K562 (cell line): ENCODE data around the gene LAGE3. TPM values are rescaled to one million over a fixed set of nuclear protein-coding genes. Genes with fewer than 3 reads are reported as not detected.

Source experiments
- CBX8 ChIP-seq: fragments of 200-600 bp; sonication (generic); IDR thresholded peaks from 2 replicates; pipeline ENCODE4 v1.6.1; 2012; ENCODE audit warnings: borderline replicate concordance, mixed run types, low read depth, mild to moderate bottlenecking, moderate library complexity, mixed read lengths, low read length, control low read depth, inconsistent platforms; ENCODE audit not compliant: poor library complexity, severe bottlenecking; ENCODE audit errors: extremely low read depth
- CHAMP1 ChIP-seq: fragments of 450-650 bp; IDR thresholded peaks from 2 replicates; pipeline ENCODE4 v1.6.1; 2016; ENCODE audit warnings: mild to moderate bottlenecking
- CREBBP ChIP-seq: IDR thresholded peaks from one replicate; pipeline ENCODE4 v1.6.1; 2012; ENCODE audit warnings: low read depth, mild to moderate bottlenecking, control low read depth, inconsistent platforms, low read length
- FOXA3 ChIP-seq, 2 experiments: fragments of 450-650 bp in 1 of 2; sonication (generic) in 1 of 2; formaldehyde crosslinking; IDR thresholded peaks in 1 of 2; conservative IDR thresholded peaks in 1 of 2; 2 replicates each; pipeline versions ENCODE4 v1.4.0 to v1.8.0; 2020 to 2022; ENCODE audit warnings: mild to moderate bottlenecking in 2 of 2, missing genetic modification reagents in 1 of 2
- HDAC3 ChIP-seq: fragments of 450-650 bp; IDR thresholded peaks from 2 replicates; pipeline ENCODE4 v1.6.1; 2018; ENCODE audit warnings: borderline replicate concordance, mild to moderate bottlenecking, moderate library complexity; ENCODE audit not compliant: partially characterized antibody
- HMBOX1 ChIP-seq: sonication (generic); IDR thresholded peaks from 2 replicates; pipeline ENCODE4 v1.6.1; 2016
- HOXB6 ChIP-seq: fragments of 250-450 bp; sonication (Bioruptor Pico); IDR thresholded peaks from 2 replicates; pipeline ENCODE4 v1.5.1; 2022; ENCODE audit warnings: mild to moderate bottlenecking, borderline replicate concordance
- MCM7 ChIP-seq, 2 experiments: fragments of 450-650 bp; IDR thresholded peaks; 2 replicates each; pipeline ENCODE4 v1.6.1; 2016 to 2018
- MECOM ChIP-seq: fragments of 250-450 bp; sonication (Bioruptor Pico); IDR thresholded peaks from 2 replicates; pipeline ENCODE4 v1.8.0; 2022; ENCODE audit warnings: inconsistent platforms
- NELFE ChIP-seq: IDR thresholded peaks from 2 replicates; pipeline ENCODE4 v1.6.1; 2011; ENCODE audit warnings: mild to moderate bottlenecking; ENCODE audit not compliant: insufficient read depth, insufficient read length
- PHB ChIP-seq: fragments of 250-450 bp; sonication (Bioruptor Pico); IDR thresholded peaks from 2 replicates; pipeline ENCODE4 v1.5.0; 2021
- PRPF4 ChIP-seq: fragments of 200-400 bp; formaldehyde crosslinking; IDR thresholded peaks from one replicate; pipeline ENCODE4 v1.6.1; 2017; ENCODE audit warnings: low read length, low read depth, mild to moderate bottlenecking; ENCODE audit not compliant: insufficient read depth, poor library complexity, severe bottlenecking
- SMARCB1 ChIP-seq: IDR thresholded peaks from 2 replicates; pipeline ENCODE4 v1.6.1; 2011; ENCODE audit warnings: improper control_type of control experiment, low read depth; ENCODE audit not compliant: insufficient read length
- SPI1 ChIP-seq: IDR thresholded peaks from 2 replicates; pipeline ENCODE4 v1.6.1; 2011; ENCODE audit warnings: low read depth, low read length, control low read depth, borderline replicate concordance
- STAT6 ChIP-seq: sonication (generic); formaldehyde crosslinking; IDR thresholded peaks from 2 replicates; pipeline ENCODE4 v1.8.1; 2023; ENCODE audit warnings: mild to moderate bottlenecking, missing genetic modification reagents
- ZBTB43 ChIP-seq: sonication (generic); formaldehyde crosslinking; IDR thresholded peaks from 2 replicates; pipeline ENCODE4 v1.8.0; 2023; ENCODE audit warnings: mild to moderate bottlenecking, missing genetic modification reagents
- ZFP1 ChIP-seq: fragments of 450-650 bp; formaldehyde crosslinking; IDR thresholded peaks from 2 replicates; pipeline ENCODE4 v1.4.0; 2020; ENCODE audit warnings: mild to moderate bottlenecking, mixed read lengths
- ZNF124 ChIP-seq: sonication (generic); formaldehyde crosslinking; IDR thresholded peaks from 2 replicates; pipeline ENCODE4 v1.8.1; 2022; ENCODE audit warnings: missing genetic modification reagents
- ZNF133 ChIP-seq: fragments of 250-450 bp; sonication (Bioruptor Pico); IDR thresholded peaks from 2 replicates; pipeline ENCODE4 v1.4.0; 2020; ENCODE audit warnings: mild to moderate bottlenecking
- ZNF584 ChIP-seq: fragments of 200-800 bp; sonication (Bioruptor generic); IDR thresholded peaks from 2 replicates; pipeline ENCODE4 v1.6.1; 2016; ENCODE audit warnings: low read depth, mild to moderate bottlenecking, missing genetic modification characterization, missing compliant biosample characterization
- ZNF77 ChIP-seq: fragments of 250-450 bp; sonication (Bioruptor Pico); IDR thresholded peaks from 2 replicates; pipeline ENCODE4 v1.5.0; 2020
- polyA plus RNA-seq, 8 experiments: library from polyadenylated mRNA; depleted of rRNA in 4 of 8; stranded (reverse) in 5 of 8; unstranded in 3 of 8; fragments of >200 nt; fragmentation: Nextera tagmentation in 2 of 8; fragmentation: Illumina TruSeq in 1 of 8; extraction: Ambion mirVana in 2 of 8; extraction: Trizol in 1 of 8; gene quantifications; 2 replicates each; pipeline versions ENCODE4 v1.2.1 to v1.2.3, GENCODE V29; 2011 to 2014; ENCODE audit warnings: inconsistent platforms in 1 of 8, missing spikeins in 1 of 8
- total RNA-seq, 7 experiments: library from RNA; depleted of rRNA in 6 of 7; stranded (reverse); fragments of >200 nt in 6 of 7; fragmentation: Illumina TruSeq in 2 of 7; extraction: Trizol in 2 of 7; gene quantifications; 2 replicates each; pipeline versions ENCODE4 v1.2.1 to v1.2.3, GENCODE V29; 2011 to 2021; ENCODE audit warnings: low replicate concordance in 1 of 7

The LAGE3 gene
- total and polyA plus RNA-seq, 9 of the 15 experiments (the other 6 are each of a cell fraction or from before 2014, with no cell fraction given), result 28.2 to 125 (median 35.8) TPM

- TF ChIP-seq HMBOX1 (no peak), SPI1 (no peak), MECOM (CRISPR knock-in tag) (no peak), PHB (CRISPR knock-in tag) (no peak), ZBTB43 (no peak), ZNF124 (CRISPR knock-in tag) (no peak), SMARCB1 (no peak), CREBBP (no peak), ZNF584 (CRISPR knock-in tag) (no peak), STAT6 (no peak), PRPF4 (no peak), ZNF77 (CRISPR knock-in tag) (no peak), HOXB6 (CRISPR knock-in tag) (no peak), CHAMP1 (no peak), ZFP1 (CRISPR knock-in tag) (no peak), MCM7 (IDR thresholded peaks at IDR 0.05) (no peak), ZNF133 (no peak), NELFE (no peak), HDAC3 (no peak), FOXA3 (CRISPR knock-in tag; conservative IDR thresholded peaks at IDR 0.05 in 1 of 2, IDR thresholded peaks at IDR 0.05 in 1 of 2) (no peak), CBX8 (no peak)
Measured at GRCh38 chrX:154458116-154458953, 20.7 kb downstream of the LAGE3 start, which contains the start of gene PLXNA3 (continued).
